Stomach (tissue), 9 donors: ENCODE data around the gene LYRM4. TPM values are rescaled to one million over a fixed set of nuclear protein-coding genes. Genes with fewer than 3 reads are reported as not detected.

ENCODE experiments used
- DNase-seq, 2 donors: peaks; one replicate each; pipeline versions ENCODE4 v3.0.0 to v3.0.0-alpha.2; 2013 to 2019
- H3K27ac ChIP-seq, 5 donors: fragments of 200-600 bp in 4 of 5; sonication (generic) in 4 of 5; one replicate each; pipeline ENCODE4 v1.5.1; 2013 to 2019; ENCODE audit warnings: mild to moderate bottlenecking in 1 of 5, moderate library complexity in 1 of 5
- H3K27me3 ChIP-seq, 3 donors: fragments of 200-600 bp; sonication (generic); one replicate each; pipeline ENCODE4 v1.5.1; 2017 to 2019; ENCODE audit warnings: mixed run types in 1 of 3
- H3K36me3 ChIP-seq, 4 donors: fragments of 200-600 bp; sonication (generic); 1 replicate in 3 of 4; 2 replicates in 1 of 4; pipeline ENCODE4 v1.5.1; 2016 to 2019
- H3K4me1 ChIP-seq, 4 donors: fragments of 200-600 bp; sonication (generic); one replicate each; pipeline ENCODE4 v1.5.1; 2016 to 2019
- H3K4me3 ChIP-seq, 4 donors: fragments of 200-600 bp; sonication (generic) in 3 of 4; one replicate each; pipeline ENCODE4 v1.5.1; 2016 to 2019; ENCODE audit warnings: mild to moderate bottlenecking in 1 of 4
- H3K9me3 ChIP-seq, 4 donors: fragments of 200-600 bp; sonication (generic); one replicate each; pipeline ENCODE4 v1.5.1; 2016 to 2019
- CTCF ChIP-seq, 7 experiments: fragments of 450-650 bp in 4 of 7; fragments of 200-600 bp in 3 of 7; sonication (generic) in 3 of 7; IDR thresholded peaks; one replicate each; pipeline ENCODE4 v1.5.1; 2016 to 2019; ENCODE audit warnings: antibody characterized with exemption in 7 of 7, control low read depth in 2 of 7, mild to moderate bottlenecking in 1 of 7
- EP300 ChIP-seq: sonication (generic); formaldehyde crosslinking; IDR thresholded peaks from one replicate; pipeline ENCODE4 v1.6.1; 2017; ENCODE audit warnings: antibody characterized with exemption
- POLR2A ChIP-seq, 4 donors: fragments of 450-650 bp; IDR thresholded peaks; one replicate each; pipeline ENCODE4 v1.6.1; 2016; ENCODE audit warnings: antibody characterized with exemption in 4 of 4, control low read depth in 2 of 4, mild to moderate bottlenecking in 1 of 4, moderate library complexity in 1 of 4
- POLR2AphosphoS5 ChIP-seq, 3 donors: sonication (generic); formaldehyde crosslinking; IDR thresholded peaks; one replicate each; pipeline ENCODE4 v1.6.1; 2016; ENCODE audit warnings: antibody characterized with exemption in 3 of 3
- WGBS, 5 donors: extraction: QIAGEN DNeasy Blood & Tissue Kit in 3 of 5; methylation state at CpG; one replicate each; pipeline versions ENCODE4 v1.1.5 to v1.1.7; 2013 to 2018; 5-methylcytosine and 5-hydroxymethylcytosine counted together
- intact Hi-C: fragments of 100-400 bp; cut with DNase I; formaldehyde crosslinking; loops from one replicate; pipeline ENCODE4 v1.15.1; 2023; ENCODE audit warnings: low total_unique reads
- polyA plus RNA-seq, 3 donors: library from polyadenylated mRNA; stranded (reverse); fragments of 200-250 nt; gene quantifications; one replicate each; pipeline ENCODE4 v1.2.3, GENCODE V29; 2013
- total RNA-seq, 5 donors: library from RNA; depleted of rRNA; stranded (reverse); fragments of >200 nt; gene quantifications; one replicate each; pipeline versions ENCODE4 v1.1.0 to v1.2.3, GENCODE V29; 2014 to 2016
- donor health status: healthy with polysubstance abuse.
- donor health status: Bipolar disorder and iron deficiency.
- donor health status: healthy.

The LYRM4 gene
- total and polyA plus RNA-seq, 8 donors: 0.58 to 31.4 (median 18.5) TPM; not detected in 1

DNA sequence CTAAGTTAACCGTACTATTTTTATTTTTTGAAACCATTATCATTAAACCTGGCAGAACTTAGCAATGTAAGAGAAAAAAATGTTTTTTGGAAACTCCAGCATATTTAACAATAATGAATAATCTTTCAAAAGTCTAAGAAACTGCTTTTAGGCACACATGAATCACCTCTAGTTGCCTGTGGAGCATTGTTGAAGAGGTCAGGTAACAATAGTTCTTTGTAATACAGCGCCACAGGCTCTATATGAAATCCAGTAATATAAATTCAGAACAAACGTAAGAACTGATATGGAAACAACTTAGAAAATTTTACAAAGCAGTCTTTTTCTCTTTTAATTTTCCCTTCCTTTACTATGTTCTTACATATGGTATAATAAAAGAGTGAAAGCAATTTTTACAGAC lies 10.3 kb downstream of the LYRM4 start:
- no peak for DNase-seq
- Histone ChIP-seq H3K27ac (no peak overlapping the region), H3K9me3 (no peaks in the 10 kb centered on the region), H3K4me3 (no peak overlapping the region), H3K27me3 (no peaks in the 10 kb centered on the region), H3K4me1 (no peaks in the 10 kb centered on the region), H3K36me3 (peaks cover 0 to 20% (median 6%) of the 10 kb centered on the region in 4 donors)
- 75 to 85% (median 80%) methylated on average over 3 of the region's 3 CpGs for WGBS, 5 donors
- TF ChIP-seq POLR2AphosphoS5 (IDR thresholded peaks at IDR 0.05): no peak
- TF ChIP-seq EP300: no peak
- no peak for TF ChIP-seq CTCF (IDR thresholded peaks at IDR 0.05)
- no peak for TF ChIP-seq POLR2A (IDR thresholded peaks at IDR 0.05)
- intact Hi-C loops: no loop called here

DNA sequence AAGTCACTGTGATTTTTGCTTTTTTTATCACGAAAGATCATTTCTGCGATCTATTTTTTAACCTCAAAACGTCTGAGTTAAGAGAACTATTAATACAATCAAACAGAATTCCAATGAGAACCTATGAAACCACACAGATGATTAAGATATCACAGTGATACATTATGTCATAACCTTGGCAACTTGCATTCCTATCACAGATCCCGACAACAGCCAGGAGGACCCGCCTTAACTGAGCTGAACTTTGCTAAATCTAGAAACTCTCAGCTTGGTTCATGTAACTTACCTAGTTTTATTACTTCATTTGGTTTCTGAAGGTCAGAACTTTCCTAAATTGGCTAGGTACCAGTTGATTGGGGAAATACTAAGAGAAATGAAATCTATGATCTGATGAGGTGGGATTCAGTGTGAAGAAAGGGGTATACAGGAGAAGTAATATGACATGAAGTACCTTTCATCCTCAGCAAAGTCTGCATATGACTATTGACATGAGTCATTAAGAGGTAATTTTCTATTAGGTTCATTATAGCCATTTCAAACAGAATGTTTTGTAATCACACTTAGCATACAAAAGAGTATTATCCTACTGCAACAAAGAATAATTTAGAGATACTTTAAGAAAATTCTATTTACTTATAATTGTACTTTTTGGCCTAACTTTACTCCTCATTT lies 11.2 kb downstream of the LYRM4 start:
- no peak for TF ChIP-seq CTCF (IDR thresholded peaks at IDR 0.05)
- TF ChIP-seq EP300: no peak
- TF ChIP-seq POLR2AphosphoS5 (IDR thresholded peaks at IDR 0.05): no peak
- TF ChIP-seq POLR2A (IDR thresholded peaks at IDR 0.05): no peak
- no peaks in the 10 kb centered on the region for H3K9me3 ChIP-seq
- intact Hi-C loops: no loop called here
- no peaks in the 10 kb centered on the region for H3K27me3 ChIP-seq
- no peak overlapping the region for H3K4me3 ChIP-seq
- H3K4me1 ChIP-seq: no peaks in the 10 kb centered on the region
- no peak overlapping the region for H3K27ac ChIP-seq
- DNase-seq: no peak
- H3K36me3 ChIP-seq: peaks cover 0 to 20% (median 6%) of the 10 kb centered on the region in 4 donors
- 73 to 85% (median 77%) methylated on average over 5 of the region's 5 CpGs for WGBS, 5 donors

GRCh38 chr6:5248302-5249098 lies 12.2 kb downstream of the LYRM4 start:
- no peak for DNase-seq
- H3K27me3 ChIP-seq: no peaks in the 10 kb centered on the region
- H3K4me1 ChIP-seq: no peaks in the 10 kb centered on the region
- H3K27ac ChIP-seq: no peak overlapping the region
- no peaks in the 10 kb centered on the region for H3K9me3 ChIP-seq
- no peak overlapping the region for H3K4me3 ChIP-seq
- WGBS, 5 donors: 72 to 86% (median 78%) methylated on average over 9 of the region's 9 CpGs
- intact Hi-C loops: no loop called here
- TF ChIP-seq EP300 (no peak), POLR2A (IDR thresholded peaks at IDR 0.05) (no peak), CTCF (IDR thresholded peaks at IDR 0.05) (no peak), POLR2AphosphoS5 (IDR thresholded peaks at IDR 0.05) (no peak)
- peaks cover 0 to 14% (median 4%) of the 10 kb centered on the region in 4 donors for H3K36me3 ChIP-seq

- TF ChIP-seq POLR2AphosphoS5 (IDR thresholded peaks at IDR 0.05) (no peak), POLR2A (IDR thresholded peaks at IDR 0.05) (no peak), EP300 (no peak), CTCF (IDR thresholded peaks at IDR 0.05) (no peak)
- Histone ChIP-seq H3K9me3 (no peaks in the 10 kb centered on the region), H3K4me1 (no peaks in the 10 kb centered on the region), H3K4me3 (no peak overlapping the region), H3K27ac (no peak overlapping the region), H3K36me3 (peaks cover 0 to 8% (median 3%) of the 10 kb centered on the region in 4 donors), H3K27me3 (no peaks in the 10 kb centered on the region)
- 95 to 98% (median 97%) methylated on average over 2 of the region's 2 CpGs for WGBS, 5 donors
- no peak for DNase-seq
- intact Hi-C loops: no loop called here
These were observed 13.5 kb downstream of the LYRM4 start for GRCh38 chr6:5247201-5247600.
